Measurements from ENCODE around the gene PTPRD. TPM values are rescaled to one million over a fixed set of nuclear protein-coding genes. Genes with fewer than 3 reads are reported as not detected.

PTPRD gene
- total RNA-seq, 1 experiment from 2014 or later, result 0.02 TPM

DNA sequence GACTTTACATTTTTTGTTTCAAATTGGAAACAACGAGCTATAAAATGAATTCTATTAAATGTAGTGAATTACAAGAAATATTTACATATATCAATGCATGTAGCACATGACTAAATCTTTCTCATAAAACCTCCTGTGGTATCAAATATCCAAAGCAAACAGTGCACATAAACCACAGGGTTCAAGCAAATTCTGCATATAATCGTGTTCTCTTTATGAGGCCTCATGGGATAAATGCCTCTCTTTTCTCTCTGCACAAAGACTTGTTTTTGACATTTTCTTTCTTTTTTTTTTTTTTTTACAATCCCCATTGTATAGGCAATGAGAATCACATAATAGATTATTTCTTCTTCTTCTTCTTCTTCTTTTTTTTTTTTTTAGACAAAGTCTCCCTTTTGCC lies 1696.0 kb downstream of the PTPRD start:
- Histone ChIP-seq H3K4me2 (ENCODE audit: low read length) (no peak overlapping the region), H4K20me1 (ENCODE audit: insufficient read depth) (no peaks in the 10 kb centered on the region), H2AFZ (ENCODE audit: low read depth, low read length, poor library complexity, severe bottlenecking) (no peak overlapping the region), H3K4me1 (ENCODE audit: control insufficient read depth in 1 of 2, insufficient read depth in 2 of 2, low read length in 2 of 2) (no peaks in the 10 kb centered on the region), H3K27ac (ENCODE audit: low read depth, low read length) (no peak overlapping the region), H3K36me3 (ENCODE audit: control insufficient read depth in 1 of 2, insufficient read depth in 2 of 2, low read length in 2 of 2) (no peaks in the 10 kb centered on the region), H3K27me3 (ENCODE audit: insufficient read depth, low read length) (no peaks in the 10 kb centered on the region), H3K9me2 (ENCODE audit: insufficient read depth) (no peaks in the 10 kb centered on the region), H3K79me2 (ENCODE audit: insufficient read depth, low read length) (no peaks in the 10 kb centered on the region), H3K9ac (ENCODE audit: low read length) (no peak overlapping the region), H3K4me3 (replicated peaks in 1 of 2; ENCODE audit: low read depth in 1 of 2, low read length in 2 of 2) (no peak overlapping the region), H3K9me3 (ENCODE audit: control insufficient read depth in 1 of 2, insufficient read depth in 1 of 2, low read depth in 1 of 2, low read length in 2 of 2) (peaks cover 0 to 26% of the 10 kb centered on the region in 2 experiments; a peak in 2 of 4 replicates)
- BruUV-seq (replicated peaks), result no TSS peak
- intact Hi-C loops (cut with micrococcal nuclease), result no loop called here
- TF ChIP-seq SP1 (IDR thresholded peaks at IDR 0.05; ENCODE audit: low read depth) (no peak), CEBPB (IDR thresholded peaks at IDR 0.05; ENCODE audit: low read depth) (no peak), ZNF274 (IDR thresholded peaks at IDR 0.05; ENCODE audit: low read depth, low read length) (no peak), POLR2A (IDR thresholded peaks at IDR 0.05; ENCODE audit: borderline replicate concordance, extremely low read depth, insufficient read depth, insufficient read length) (no peak), ZFX (IDR thresholded peaks at IDR 0.05) (no peak), POLR2AphosphoS5 (IDR thresholded peaks at IDR 0.05; ENCODE audit: low read depth, low read length) (no peak), YY1 (IDR thresholded peaks at IDR 0.05; ENCODE audit: extremely low read depth, insufficient replicate concordance, low read depth, low read length) (no peak), SIN3A (IDR thresholded peaks at IDR 0.05; ENCODE audit: low read depth) (no peak), ELF1 (IDR thresholded peaks at IDR 0.05; ENCODE audit: borderline replicate concordance, low read depth) (no peak), EZH2 (IDR thresholded peaks at IDR 0.05) (no peak)
- TF ChIP-seq, protein P1, sequence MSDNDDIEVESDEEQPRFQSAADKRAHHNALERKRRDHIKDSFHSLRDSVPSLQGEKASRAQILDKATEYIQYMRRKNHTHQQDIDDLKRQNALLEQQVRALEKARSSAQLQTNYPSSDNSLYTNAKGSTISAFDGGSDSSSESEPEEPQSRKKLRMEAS (IDR thresholded peaks at IDR 0.05), result no peak
- TF ChIP-seq, protein P2, sequence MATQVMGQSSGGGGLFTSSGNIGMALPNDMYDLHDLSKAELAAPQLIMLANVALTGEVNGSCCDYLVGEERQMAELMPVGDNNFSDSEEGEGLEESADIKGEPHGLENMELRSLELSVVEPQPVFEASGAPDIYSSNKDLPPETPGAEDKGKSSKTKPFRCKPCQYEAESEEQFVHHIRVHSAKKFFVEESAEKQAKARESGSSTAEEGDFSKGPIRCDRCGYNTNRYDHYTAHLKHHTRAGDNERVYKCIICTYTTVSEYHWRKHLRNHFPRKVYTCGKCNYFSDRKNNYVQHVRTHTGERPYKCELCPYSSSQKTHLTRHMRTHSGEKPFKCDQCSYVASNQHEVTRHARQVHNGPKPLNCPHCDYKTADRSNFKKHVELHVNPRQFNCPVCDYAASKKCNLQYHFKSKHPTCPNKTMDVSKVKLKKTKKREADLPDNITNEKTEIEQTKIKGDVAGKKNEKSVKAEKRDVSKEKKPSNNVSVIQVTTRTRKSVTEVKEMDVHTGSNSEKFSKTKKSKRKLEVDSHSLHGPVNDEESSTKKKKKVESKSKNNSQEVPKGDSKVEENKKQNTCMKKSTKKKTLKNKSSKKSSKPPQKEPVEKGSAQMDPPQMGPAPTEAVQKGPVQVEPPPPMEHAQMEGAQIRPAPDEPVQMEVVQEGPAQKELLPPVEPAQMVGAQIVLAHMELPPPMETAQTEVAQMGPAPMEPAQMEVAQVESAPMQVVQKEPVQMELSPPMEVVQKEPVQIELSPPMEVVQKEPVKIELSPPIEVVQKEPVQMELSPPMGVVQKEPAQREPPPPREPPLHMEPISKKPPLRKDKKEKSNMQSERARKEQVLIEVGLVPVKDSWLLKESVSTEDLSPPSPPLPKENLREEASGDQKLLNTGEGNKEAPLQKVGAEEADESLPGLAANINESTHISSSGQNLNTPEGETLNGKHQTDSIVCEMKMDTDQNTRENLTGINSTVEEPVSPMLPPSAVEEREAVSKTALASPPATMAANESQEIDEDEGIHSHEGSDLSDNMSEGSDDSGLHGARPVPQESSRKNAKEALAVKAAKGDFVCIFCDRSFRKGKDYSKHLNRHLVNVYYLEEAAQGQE (IDR thresholded peaks at IDR 0.05; ENCODE audit: low read depth), result no peak
- TF ChIP-seq, protein P3, sequence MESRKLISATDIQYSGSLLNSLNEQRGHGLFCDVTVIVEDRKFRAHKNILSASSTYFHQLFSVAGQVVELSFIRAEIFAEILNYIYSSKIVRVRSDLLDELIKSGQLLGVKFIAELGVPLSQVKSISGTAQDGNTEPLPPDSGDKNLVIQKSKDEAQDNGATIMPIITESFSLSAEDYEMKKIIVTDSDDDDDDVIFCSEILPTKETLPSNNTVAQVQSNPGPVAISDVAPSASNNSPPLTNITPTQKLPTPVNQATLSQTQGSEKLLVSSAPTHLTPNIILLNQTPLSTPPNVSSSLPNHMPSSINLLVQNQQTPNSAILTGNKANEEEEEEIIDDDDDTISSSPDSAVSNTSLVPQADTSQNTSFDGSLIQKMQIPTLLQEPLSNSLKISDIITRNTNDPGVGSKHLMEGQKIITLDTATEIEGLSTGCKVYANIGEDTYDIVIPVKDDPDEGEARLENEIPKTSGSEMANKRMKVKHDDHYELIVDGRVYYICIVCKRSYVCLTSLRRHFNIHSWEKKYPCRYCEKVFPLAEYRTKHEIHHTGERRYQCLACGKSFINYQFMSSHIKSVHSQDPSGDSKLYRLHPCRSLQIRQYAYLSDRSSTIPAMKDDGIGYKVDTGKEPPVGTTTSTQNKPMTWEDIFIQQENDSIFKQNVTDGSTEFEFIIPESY (IDR thresholded peaks at IDR 0.05; ENCODE audit: extremely low read depth, insufficient replicate concordance, low read length), result no peak
- TF ChIP-seq, protein P4, sequence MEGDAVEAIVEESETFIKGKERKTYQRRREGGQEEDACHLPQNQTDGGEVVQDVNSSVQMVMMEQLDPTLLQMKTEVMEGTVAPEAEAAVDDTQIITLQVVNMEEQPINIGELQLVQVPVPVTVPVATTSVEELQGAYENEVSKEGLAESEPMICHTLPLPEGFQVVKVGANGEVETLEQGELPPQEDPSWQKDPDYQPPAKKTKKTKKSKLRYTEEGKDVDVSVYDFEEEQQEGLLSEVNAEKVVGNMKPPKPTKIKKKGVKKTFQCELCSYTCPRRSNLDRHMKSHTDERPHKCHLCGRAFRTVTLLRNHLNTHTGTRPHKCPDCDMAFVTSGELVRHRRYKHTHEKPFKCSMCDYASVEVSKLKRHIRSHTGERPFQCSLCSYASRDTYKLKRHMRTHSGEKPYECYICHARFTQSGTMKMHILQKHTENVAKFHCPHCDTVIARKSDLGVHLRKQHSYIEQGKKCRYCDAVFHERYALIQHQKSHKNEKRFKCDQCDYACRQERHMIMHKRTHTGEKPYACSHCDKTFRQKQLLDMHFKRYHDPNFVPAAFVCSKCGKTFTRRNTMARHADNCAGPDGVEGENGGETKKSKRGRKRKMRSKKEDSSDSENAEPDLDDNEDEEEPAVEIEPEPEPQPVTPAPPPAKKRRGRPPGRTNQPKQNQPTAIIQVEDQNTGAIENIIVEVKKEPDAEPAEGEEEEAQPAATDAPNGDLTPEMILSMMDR (IDR thresholded peaks at IDR 0.05 in 2 of 3, conservative IDR thresholded peaks at IDR 0.05 in 1 of 3; ENCODE audit: borderline replicate concordance in 1 of 3, insufficient read depth in 1 of 3, low read depth in 2 of 3, low read length in 2 of 3), result no peak
- ChIA-PET CTCF (no interaction called here), RAD21 (ENCODE audit: low non-redundant PET in 1 of 2, low total read pairs in 2 of 2, uncharacterized antibody in 2 of 2, unreplicated experiment in 2 of 2) (no interaction called here), POLR2A (no interaction called here)
- DNase-seq (ENCODE audit: low read depth, low spot score) (no peak), ATAC-seq (no peak)
